Measurements from ENCODE around the gene TRPM1. TPM values are rescaled to one million over a fixed set of nuclear protein-coding genes. Genes with fewer than 3 reads are reported as not detected.

The TRPM1 gene
- total RNA-seq, 2 donors from 2014 or later = not detected

- no peaks in the 10 kb centered on the region for H3K9me3 ChIP-seq (ENCODE audit: control insufficient read depth, low read length, poor library complexity, severe bottlenecking)
- Mint-ChIP-seq H3K4me1 (peaks cover 14% of the 10 kb centered on the region), H3K36me3 (ENCODE audit: low read depth) (peaks cover 4% of the 10 kb centered on the region), H3K27ac (no peak overlapping the region), H3K4me3 (no peak overlapping the region), H3K27me3 (peaks cover 32% of the 10 kb centered on the region)
- ATAC-seq = no peak
- no peak for DNase-seq
Measured at GRCh38 chr15:31045606-31046005, 55.9 kb downstream of the TRPM1 start.

DNA sequence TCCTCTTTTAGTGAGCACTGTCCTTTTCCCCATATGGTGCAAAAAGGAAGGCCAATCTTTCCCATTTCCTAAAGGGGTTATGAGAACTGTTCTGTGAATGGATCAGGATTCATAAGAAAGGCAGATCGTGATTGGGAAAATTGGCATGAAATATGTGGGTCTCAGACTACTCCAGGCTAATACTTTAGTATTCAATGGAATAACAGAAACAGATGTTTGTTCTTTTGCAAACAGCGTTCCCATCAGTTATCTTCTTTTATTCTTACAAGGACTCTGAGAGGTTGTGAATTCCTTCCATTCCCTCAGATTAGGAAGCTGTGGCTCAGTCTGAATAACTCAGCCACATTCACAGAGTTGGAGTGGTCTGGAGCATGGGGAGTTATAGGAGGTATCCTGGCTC is 58.8 kb downstream of the TRPM1 start:
- H3K27me3 Mint-ChIP-seq = peaks cover 44% of the 10 kb centered on the region
- ATAC-seq (no peak), DNase-seq (no peak)
- no peaks in the 10 kb centered on the region for H3K9me3 ChIP-seq (ENCODE audit: control insufficient read depth, low read length, poor library complexity, severe bottlenecking)
- no peak overlapping the region for H3K27ac Mint-ChIP-seq
- H3K36me3 Mint-ChIP-seq (ENCODE audit: low read depth) = peaks cover 2% of the 10 kb centered on the region
- H3K4me3 Mint-ChIP-seq = no peak overlapping the region
- peaks cover 2% of the 10 kb centered on the region for H3K4me1 Mint-ChIP-seq

- Mint-ChIP-seq H3K4me1 (no peaks in the 10 kb centered on the region), H3K27me3 (peaks cover 40% of the 10 kb centered on the region), H3K36me3 (ENCODE audit: low read depth) (peaks cover 2% of the 10 kb centered on the region), H3K4me3 (no peak overlapping the region), H3K27ac (no peak overlapping the region)
- no peak for DNase-seq
- no peak for ATAC-seq
- H3K9me3 ChIP-seq (ENCODE audit: control insufficient read depth, low read length, poor library complexity, severe bottlenecking) = no peaks in the 10 kb centered on the region
Measured at GRCh38 chr15:31041610-31042009, 59.9 kb downstream of the TRPM1 start.

DNA sequence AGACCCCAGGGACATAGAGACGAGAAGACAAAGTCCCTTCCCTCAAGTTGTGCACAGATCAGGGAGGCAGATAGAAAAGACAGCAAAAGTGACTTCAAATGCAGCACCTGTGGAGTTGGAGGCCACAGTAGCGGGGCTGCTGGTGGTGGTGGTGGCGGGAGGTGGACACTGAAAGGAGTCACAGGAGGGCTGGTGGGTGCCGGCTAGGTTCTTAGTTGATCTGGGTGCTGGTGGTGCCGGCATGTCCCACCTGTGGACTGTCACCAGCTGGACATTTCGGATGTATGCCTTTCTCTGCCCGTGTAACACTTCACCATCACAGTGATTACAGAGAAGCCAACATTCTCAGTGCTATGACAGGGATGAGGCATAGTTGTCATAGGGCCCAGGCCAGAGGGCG is 60.9 kb downstream of the TRPM1 start:
- no peaks in the 10 kb centered on the region for H3K9me3 ChIP-seq (ENCODE audit: control insufficient read depth, low read length, poor library complexity, severe bottlenecking)
- ATAC-seq (no peak), DNase-seq (no peak)
- H3K36me3 Mint-ChIP-seq (ENCODE audit: low read depth) = no peaks in the 10 kb centered on the region
- H3K27me3 Mint-ChIP-seq = peaks cover 32% of the 10 kb centered on the region
- H3K27ac Mint-ChIP-seq = no peak overlapping the region
- no peak overlapping the region for H3K4me3 Mint-ChIP-seq
- no peaks in the 10 kb centered on the region for H3K4me1 Mint-ChIP-seq

- H3K36me3 Mint-ChIP-seq (ENCODE audit: low read depth) = no peaks in the 10 kb centered on the region
- H3K9me3 ChIP-seq (ENCODE audit: control insufficient read depth, low read length, poor library complexity, severe bottlenecking) = no peaks in the 10 kb centered on the region
- H3K27ac Mint-ChIP-seq = no peak overlapping the region
- H3K4me3 Mint-ChIP-seq = no peak overlapping the region
- DNase-seq = no peak
- H3K27me3 Mint-ChIP-seq = peaks cover 36% of the 10 kb centered on the region
- no peak for ATAC-seq
- no peaks in the 10 kb centered on the region for H3K4me1 Mint-ChIP-seq
Measured at GRCh38 chr15:31039961-31040360, 61.6 kb downstream of the TRPM1 start.

GRCh38 chr15:31037731-31038477 is 63.6 kb downstream of the TRPM1 start:
- no peaks in the 10 kb centered on the region for H3K9me3 ChIP-seq (ENCODE audit: control insufficient read depth, low read length, poor library complexity, severe bottlenecking)
- Mint-ChIP-seq H3K36me3 (ENCODE audit: low read depth) (no peaks in the 10 kb centered on the region), H3K27ac (no peak overlapping the region), H3K4me3 (no peak overlapping the region), H3K27me3 (peaks cover 36% of the 10 kb centered on the region), H3K4me1 (peaks cover 2% of the 10 kb centered on the region)
- DNase-seq = no peak
- no peak for ATAC-seq

- peaks cover 27% of the 10 kb centered on the region for H3K27me3 Mint-ChIP-seq
- H3K36me3 Mint-ChIP-seq (ENCODE audit: low read depth) = no peaks in the 10 kb centered on the region
- H3K27ac Mint-ChIP-seq = no peak overlapping the region
- H3K4me1 Mint-ChIP-seq = peaks cover 2% of the 10 kb centered on the region
- ATAC-seq = no peak
- DNase-seq = no peak
- no peak overlapping the region for H3K4me3 Mint-ChIP-seq
- no peaks in the 10 kb centered on the region for H3K9me3 ChIP-seq (ENCODE audit: control insufficient read depth, low read length, poor library complexity, severe bottlenecking)
Measured at GRCh38 chr15:31036783-31037182, 64.7 kb downstream of the TRPM1 start.

DNA sequence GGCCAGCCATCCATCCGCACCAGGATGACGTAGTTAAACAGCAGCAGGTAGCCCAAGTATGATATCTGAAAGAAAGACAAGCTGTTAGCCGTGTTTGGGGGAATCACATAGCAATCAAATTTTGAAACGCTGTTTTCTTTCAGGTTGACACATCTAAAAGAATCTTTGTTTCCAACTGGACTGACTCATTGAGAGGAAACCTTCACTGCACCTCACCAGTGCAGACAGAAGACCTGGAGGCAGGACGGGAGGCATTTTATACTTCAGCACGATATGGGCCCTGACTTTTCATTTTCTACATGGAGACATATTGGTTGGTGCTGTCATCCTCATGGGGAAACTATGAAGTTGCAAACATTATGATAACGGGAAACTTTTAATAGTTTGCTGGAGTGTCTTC is 65.9 kb downstream of the TRPM1 start:
- no peaks in the 10 kb centered on the region for H3K36me3 Mint-ChIP-seq (ENCODE audit: low read depth)
- H3K27me3 Mint-ChIP-seq = peaks cover 15% of the 10 kb centered on the region
- H3K27ac Mint-ChIP-seq = no peak overlapping the region
- ATAC-seq (no peak), DNase-seq (no peak)
- H3K4me3 Mint-ChIP-seq = no peak overlapping the region
- no peaks in the 10 kb centered on the region for H3K9me3 ChIP-seq (ENCODE audit: control insufficient read depth, low read length, poor library complexity, severe bottlenecking)
- peaks cover 2% of the 10 kb centered on the region for H3K4me1 Mint-ChIP-seq

- H3K4me3 Mint-ChIP-seq = no peak overlapping the region
- no peak overlapping the region for H3K27ac Mint-ChIP-seq
Measured at GRCh38 chr15:31034152-31034551, 67.4 kb downstream of the TRPM1 start.

GRCh38 chr15:31032961-31033371 is 68.6 kb downstream of the TRPM1 start:
- Mint-ChIP-seq H3K4me3 (no peak overlapping the region), H3K4me1 (peaks cover 2% of the 10 kb centered on the region), H3K36me3 (ENCODE audit: low read depth) (no peaks in the 10 kb centered on the region), H3K27ac (no peak overlapping the region), H3K27me3 (peaks cover 16% of the 10 kb centered on the region)
- ATAC-seq = no peak
- H3K9me3 ChIP-seq (ENCODE audit: control insufficient read depth, low read length, poor library complexity, severe bottlenecking) = no peaks in the 10 kb centered on the region
- DNase-seq = no peak

More at GRCh38 chr15:31034152-31034551, 67.4 kb downstream of the TRPM1 start:
- no peak for DNase-seq
- no peak for ATAC-seq
- H3K9me3 ChIP-seq (ENCODE audit: control insufficient read depth, low read length, poor library complexity, severe bottlenecking) = no peaks in the 10 kb centered on the region
- Mint-ChIP-seq H3K4me1 (peaks cover 2% of the 10 kb centered on the region), H3K36me3 (ENCODE audit: low read depth) (no peaks in the 10 kb centered on the region), H3K27me3 (peaks cover 8% of the 10 kb centered on the region)

- no peaks in the 10 kb centered on the region for H3K9me3 ChIP-seq (ENCODE audit: control insufficient read depth, low read length, poor library complexity, severe bottlenecking)
- H3K27me3 Mint-ChIP-seq = peaks cover 24% of the 10 kb centered on the region
- no peak for ATAC-seq
- H3K4me3 Mint-ChIP-seq = no peak overlapping the region
- no peak overlapping the region for H3K27ac Mint-ChIP-seq
- DNase-seq = no peak
- H3K4me1 Mint-ChIP-seq = peaks cover 2% of the 10 kb centered on the region
- H3K36me3 Mint-ChIP-seq (ENCODE audit: low read depth) = no peaks in the 10 kb centered on the region
Measured at GRCh38 chr15:31031471-31032067, 70.0 kb downstream of the TRPM1 start.

GRCh38 chr15:31027910-31028578 is 73.5 kb downstream of the TRPM1 start:
- no peak for ATAC-seq
- Mint-ChIP-seq H3K27ac (no peak overlapping the region), H3K27me3 (peaks cover 33% of the 10 kb centered on the region), H3K36me3 (ENCODE audit: low read depth) (no peaks in the 10 kb centered on the region), H3K4me3 (no peak overlapping the region), H3K4me1 (peaks cover under 1% of the 10 kb centered on the region)
- H3K9me3 ChIP-seq (ENCODE audit: control insufficient read depth, low read length, poor library complexity, severe bottlenecking) = no peaks in the 10 kb centered on the region
- DNase-seq = no peak

DNA sequence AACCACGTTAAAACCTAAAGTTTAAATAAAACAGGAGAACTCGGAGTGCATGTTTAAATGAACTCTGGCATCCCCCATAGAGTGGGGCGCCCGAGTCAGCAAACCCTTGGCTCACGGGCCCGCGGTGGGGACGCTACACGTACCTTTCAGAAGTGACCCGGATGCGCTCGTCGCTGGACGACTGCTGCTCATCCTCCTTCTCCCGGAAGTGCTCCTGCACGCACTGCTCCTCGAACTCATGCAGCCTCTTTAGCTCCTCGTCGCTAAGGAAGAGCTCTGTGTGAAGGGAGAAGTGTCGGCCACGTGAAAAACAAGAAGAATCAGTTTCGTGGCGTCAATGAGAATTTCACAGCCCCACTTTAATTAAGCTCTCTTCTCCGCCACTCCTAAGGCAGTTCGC is 75.5 kb downstream of the TRPM1 start:
- DNase-seq = no peak
- Mint-ChIP-seq H3K4me3 (no peak overlapping the region), H3K4me1 (peaks cover 3% of the 10 kb centered on the region), H3K27me3 (peaks cover 37% of the 10 kb centered on the region), H3K36me3 (ENCODE audit: low read depth) (no peaks in the 10 kb centered on the region), H3K27ac (no peak overlapping the region)
- H3K9me3 ChIP-seq (ENCODE audit: control insufficient read depth, low read length, poor library complexity, severe bottlenecking) = no peaks in the 10 kb centered on the region
- no peak for ATAC-seq
